OCI-LY1 (cell line): ENCODE data around the gene SYN1.

Source experiments
- H2AFZ ChIP-seq: fragments of 200-600 bp; sonication (generic), shearing (Covaris generic); 2 replicates; pipeline ENCODE4 v1.6.0; 2014; ENCODE audit warnings: antibody characterized with exemption, mild to moderate bottlenecking, low read length
- H3F3A ChIP-seq: fragments of 200-600 bp; sonication (generic), shearing (Covaris generic); 2 replicates; pipeline ENCODE4 v1.6.0; 2014; ENCODE audit warnings: mild to moderate bottlenecking, antibody characterized with exemption, low read length, moderate library complexity; ENCODE audit not compliant: insufficient read depth
- H3K27ac ChIP-seq: fragments of 200-600 bp; sonication (generic); 2 replicates; pipeline ENCODE4 v1.5.1; 2014; ENCODE audit warnings: low read length, mixed run types, mild to moderate bottlenecking, low read depth; ENCODE audit not compliant: poor library complexity, severe bottlenecking
- H3K27me3 ChIP-seq: fragments of 200-600 bp; sonication (generic); 2 replicates; pipeline ENCODE4 v1.6.0; 2014; ENCODE audit warnings: antibody characterized with exemption, mild to moderate bottlenecking, low read length, moderate library complexity; ENCODE audit not compliant: insufficient read depth
- H3K36me3 ChIP-seq: fragments of 200-600 bp; sonication (generic); 2 replicates; pipeline ENCODE4 v1.6.1; 2014; ENCODE audit warnings: mild to moderate bottlenecking, antibody characterized with exemption, low read length, moderate library complexity, mixed read lengths; ENCODE audit not compliant: insufficient read depth
- H3K4me1 ChIP-seq: fragments of 200-600 bp; sonication (generic); 2 replicates; pipeline ENCODE4 v1.5.1; 2014; ENCODE audit warnings: mild to moderate bottlenecking, low read length, moderate library complexity; ENCODE audit not compliant: insufficient read depth, severe bottlenecking
- H3K4me2 ChIP-seq: fragments of 200-600 bp; sonication (generic), shearing (Covaris generic); 2 replicates; pipeline ENCODE4 v1.6.1; 2014; ENCODE audit warnings: low read length
- H3K4me3 ChIP-seq: fragments of 200-600 bp; sonication (generic); 2 replicates; pipeline ENCODE4 v1.5.1; 2014; ENCODE audit warnings: low read length, low read depth, mild to moderate bottlenecking, mixed read lengths; ENCODE audit not compliant: poor library complexity, severe bottlenecking
- H3K79me2 ChIP-seq: fragments of 200-600 bp; shearing (Covaris generic); 2 replicates; pipeline ENCODE4 v1.6.1; 2016; ENCODE audit warnings: mixed run types, low read length, mixed read lengths; ENCODE audit not compliant: insufficient read depth
- H3K9ac ChIP-seq: fragments of 200-600 bp; sonication (generic), shearing (Covaris generic); 2 replicates; pipeline ENCODE4 v1.6.1; 2014; ENCODE audit warnings: mild to moderate bottlenecking, low read length, mixed read lengths
- H3K9me2 ChIP-seq: fragments of 200-600 bp; sonication (generic), shearing (Covaris generic); 2 replicates; pipeline ENCODE4 v1.6.1; 2014; ENCODE audit warnings: low read depth, mild to moderate bottlenecking, low read length, mixed read lengths
- H3K9me3 ChIP-seq: fragments of 200-600 bp; shearing (Covaris generic); 2 replicates; pipeline ENCODE4 v1.6.1; 2014; ENCODE audit warnings: low read length, mixed read lengths
- H4K20me1 ChIP-seq: fragments of 200-600 bp; sonication (generic), shearing (Covaris generic); 2 replicates; pipeline ENCODE4 v1.6.0; 2016; ENCODE audit warnings: mild to moderate bottlenecking, low read length; ENCODE audit not compliant: insufficient read depth
- CTCF ChIP-seq: fragments of 200-600 bp; sonication (generic), shearing (Covaris generic); IDR thresholded peaks from 2 replicates; pipeline ENCODE4 v1.5.1; 2017; ENCODE audit warnings: mild to moderate bottlenecking, antibody characterized with exemption, low read length, moderate library complexity, mixed read lengths
- EZH2 ChIP-seq: fragments of 200-600 bp; sonication (generic), shearing (Covaris generic); IDR thresholded peaks from 2 replicates; pipeline ENCODE4 v1.8.0; 2017; ENCODE audit warnings: borderline replicate concordance, mixed run types, mild to moderate bottlenecking, antibody characterized with exemption, low read length, moderate library complexity, mixed read lengths

SYN1 gene

GRCh38 chrX:47560179-47560933, 59.3 kb downstream of the SYN1 start:
- TF ChIP-seq CTCF (no peak), EZH2 (no peak)
- H3F3A ChIP-seq, result no peaks in the 10 kb centered on the region
- H3K9ac ChIP-seq, result peak overlapping the region; percentile 73
- H3K9me2 ChIP-seq, result no peaks in the 10 kb centered on the region
- H3K4me1 ChIP-seq, result peaks cover 38% of the 10 kb centered on the region
- peak overlapping the region; percentile 65 for H3K27ac ChIP-seq
- peaks cover 27% of the 10 kb centered on the region for H3K36me3 ChIP-seq
- H3K27me3 ChIP-seq, result no peaks in the 10 kb centered on the region
- no peak overlapping the region for H2AFZ ChIP-seq
- peak overlapping the region; percentile 72 for H3K4me2 ChIP-seq
- H3K79me2 ChIP-seq, result no peaks in the 10 kb centered on the region
- peak overlapping the region; percentile 90 for H3K4me3 ChIP-seq
- no peaks in the 10 kb centered on the region for H4K20me1 ChIP-seq
- no peaks in the 10 kb centered on the region for H3K9me3 ChIP-seq

GRCh38 chrX:47558436-47558835, 61.2 kb downstream of the SYN1 start:
- TF ChIP-seq CTCF (no peak), EZH2 (no peak)

GRCh38 chrX:47556045-47556623, 63.5 kb downstream of the SYN1 start:
- no peak for TF ChIP-seq CTCF
- TF ChIP-seq EZH2, result no peak
- no peaks in the 10 kb centered on the region for H3K9me3 ChIP-seq
- no peaks in the 10 kb centered on the region for H3K79me2 ChIP-seq
- H3F3A ChIP-seq, result no peaks in the 10 kb centered on the region
- peak overlapping the region; percentile 86 for H3K4me2 ChIP-seq
- no peaks in the 10 kb centered on the region for H3K9me2 ChIP-seq
- no peaks in the 10 kb centered on the region for H3K27me3 ChIP-seq
- H2AFZ ChIP-seq, result no peak overlapping the region
- H3K36me3 ChIP-seq, result no peaks in the 10 kb centered on the region
- H3K9ac ChIP-seq, result peak overlapping the region; percentile 85
- H3K27ac ChIP-seq, result peak overlapping the region; percentile 78
- H3K4me1 ChIP-seq, result peaks cover 31% of the 10 kb centered on the region
- H3K4me3 ChIP-seq, result peak overlapping the region; percentile 71
- H4K20me1 ChIP-seq, result no peaks in the 10 kb centered on the region

More at GRCh38 chrX:47558436-47558835, 61.2 kb downstream of the SYN1 start:
- Histone ChIP-seq H3K9me3 (no peaks in the 10 kb centered on the region), H3K4me2 (no peak overlapping the region), H3K36me3 (peaks cover 8% of the 10 kb centered on the region), H3K4me1 (peaks cover 38% of the 10 kb centered on the region), H3F3A (no peaks in the 10 kb centered on the region), H3K9me2 (no peaks in the 10 kb centered on the region), H3K27ac (no peak overlapping the region), H3K4me3 (no peak overlapping the region), H2AFZ (no peak overlapping the region), H3K79me2 (no peaks in the 10 kb centered on the region), H4K20me1 (no peaks in the 10 kb centered on the region), H3K9ac (no peak overlapping the region), H3K27me3 (no peaks in the 10 kb centered on the region)
